ENCODE results near the gene KLK6. TPM values are rescaled to one million over a fixed set of nuclear protein-coding genes. Genes with fewer than 3 reads are reported as not detected.
"Not testable (repeated sequence)": the region's sequence is repeated elsewhere in the genome, so short reads cannot be mapped to it uniquely, and the experiment has no call there.

Gene KLK6
- total RNA-seq, 1 donor from 2014 or later, result not detected

DNA sequence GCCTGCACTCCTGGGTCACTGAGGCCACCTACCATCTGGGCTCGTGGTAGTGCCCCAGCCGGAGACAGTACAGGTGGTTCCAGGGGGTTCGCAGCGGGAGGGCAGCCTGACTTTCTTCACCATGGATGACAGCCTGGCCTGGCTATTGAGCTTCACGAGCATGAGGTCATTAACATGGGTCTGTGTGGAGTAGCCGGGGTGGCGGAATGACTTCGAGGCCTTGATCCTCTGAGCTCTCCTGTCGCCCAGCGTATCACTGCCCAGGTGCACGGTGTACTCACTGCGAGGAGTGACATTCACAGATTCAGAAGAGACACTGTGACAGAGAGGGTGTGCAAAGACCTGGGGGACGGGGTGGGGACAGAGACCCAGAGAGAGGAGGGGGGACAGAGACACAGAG is 10.8 kb upstream of the KLK6 start:
- intact Hi-C loops (cut with micrococcal nuclease), result no loop called here
- no peaks in the 10 kb centered on the region for H3K9me3 Mint-ChIP-seq
- peaks cover 14% of the 10 kb centered on the region for H3K27me3 Mint-ChIP-seq (ENCODE audit: insufficient read depth)

DNA sequence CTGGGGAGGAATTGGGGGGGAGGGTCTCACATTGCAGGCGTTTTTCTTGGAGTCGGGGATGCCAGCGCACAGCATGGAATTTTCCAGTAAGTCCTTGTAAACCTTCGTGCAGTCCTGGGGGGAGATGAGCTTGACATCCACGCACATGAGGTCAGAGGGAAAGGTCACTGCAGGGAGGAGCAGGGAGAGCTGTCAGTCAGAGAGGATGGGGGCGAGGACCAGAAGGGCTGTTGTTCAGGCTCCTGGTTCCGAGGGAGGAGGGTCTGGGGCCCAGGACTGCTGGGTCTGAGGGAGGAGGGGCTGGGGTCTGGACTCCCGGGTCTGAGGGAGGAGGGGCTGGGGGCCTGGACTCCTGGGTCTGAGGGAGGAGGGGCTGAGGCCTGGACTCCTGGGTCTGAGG is 10.4 kb upstream of the KLK6 start:
- DNase-seq (ENCODE audit: low spot score), result no peak
- Mint-ChIP-seq H3K4me1 (ENCODE audit: low read depth) (no peaks in the 10 kb centered on the region), H3K27ac (no peak overlapping the region), H3K36me3 (ENCODE audit: low read depth) (no peaks in the 10 kb centered on the region), H3K9me3 (no peaks in the 10 kb centered on the region), H3K27me3 (ENCODE audit: insufficient read depth) (peaks cover 12% of the 10 kb centered on the region), H3K4me3 (no peak overlapping the region)
- intact Hi-C loops (cut with micrococcal nuclease), result no loop called here

More for the DNA sequence above, 10.8 kb upstream of the KLK6 start:
- no peak for DNase-seq (ENCODE audit: low spot score)
- no peaks in the 10 kb centered on the region for H3K36me3 Mint-ChIP-seq (ENCODE audit: low read depth)
- H3K27ac Mint-ChIP-seq, result no peak overlapping the region
- no peak overlapping the region for H3K4me3 Mint-ChIP-seq
- H3K4me1 Mint-ChIP-seq (ENCODE audit: low read depth), result no peaks in the 10 kb centered on the region

DNA sequence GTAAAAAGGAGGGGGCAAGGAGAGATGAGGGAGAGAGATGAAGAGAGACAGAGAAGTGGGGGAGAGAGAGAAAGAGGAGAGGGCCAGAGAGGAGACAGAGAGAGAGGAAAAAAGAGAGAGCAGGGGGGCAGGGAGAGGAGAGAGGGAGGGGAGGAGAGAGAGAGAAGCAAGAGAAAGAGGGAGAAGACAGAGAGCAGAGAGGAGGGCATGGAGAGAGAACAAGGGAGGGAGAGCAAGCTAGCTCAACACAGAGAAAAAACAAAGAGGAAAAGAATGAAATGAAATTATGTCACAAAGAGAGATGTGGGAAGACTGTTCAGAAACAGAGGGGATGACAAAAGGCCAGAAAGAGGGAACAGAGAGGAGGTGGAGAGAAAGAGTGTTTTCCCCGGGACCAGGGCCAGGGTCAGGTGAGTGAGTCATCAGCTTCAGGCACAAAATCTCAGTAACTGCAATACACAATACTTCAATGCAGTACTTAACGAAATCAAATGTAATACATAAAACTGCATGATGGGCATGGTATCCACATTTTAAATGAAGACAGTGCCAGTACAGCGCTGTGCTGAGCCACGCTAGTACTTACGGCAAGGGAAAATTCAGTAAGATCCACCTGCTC is 9.5 kb upstream of the KLK6 start:
- Mint-ChIP-seq H3K36me3 (ENCODE audit: low read depth) (no peaks in the 10 kb centered on the region), H3K9me3 (no peaks in the 10 kb centered on the region), H3K4me1 (ENCODE audit: low read depth) (no peaks in the 10 kb centered on the region), H3K27me3 (ENCODE audit: insufficient read depth) (peaks cover 12% of the 10 kb centered on the region), H3K27ac (no peak overlapping the region), H3K4me3 (no peak overlapping the region)
- intact Hi-C loops (cut with micrococcal nuclease), result no loop called here
- DNase-seq (ENCODE audit: low spot score), result no peak

DNA sequence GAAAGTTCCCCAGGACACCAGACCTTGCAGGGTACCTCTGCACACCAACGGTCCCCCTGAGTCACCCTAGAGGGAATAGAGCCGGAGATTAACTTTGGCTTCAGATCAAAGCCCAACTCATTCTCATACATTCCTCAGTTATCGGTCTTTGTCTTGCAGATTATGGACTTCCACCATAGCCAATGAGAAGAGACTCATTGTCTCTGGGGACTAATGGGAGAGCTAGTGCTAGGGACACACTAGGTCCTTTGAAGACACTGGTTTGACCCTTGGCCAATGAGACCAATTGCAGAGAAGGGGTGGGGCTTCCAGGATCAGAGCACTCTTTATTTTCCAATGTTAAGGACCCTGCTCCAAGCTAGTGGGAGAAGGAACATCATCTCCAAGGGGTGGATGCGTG is 8.2 kb upstream of the KLK6 start:
- no peaks in the 10 kb centered on the region for H3K36me3 Mint-ChIP-seq (ENCODE audit: low read depth)
- peaks cover 12% of the 10 kb centered on the region for H3K27me3 Mint-ChIP-seq (ENCODE audit: insufficient read depth)
- no peak overlapping the region for H3K27ac Mint-ChIP-seq
- intact Hi-C loops (cut with micrococcal nuclease), result no loop called here
- DNase-seq (ENCODE audit: low spot score), result no peak
- H3K9me3 Mint-ChIP-seq, result no peaks in the 10 kb centered on the region
- H3K4me3 Mint-ChIP-seq, result no peak overlapping the region
- no peaks in the 10 kb centered on the region for H3K4me1 Mint-ChIP-seq (ENCODE audit: low read depth)

DNA sequence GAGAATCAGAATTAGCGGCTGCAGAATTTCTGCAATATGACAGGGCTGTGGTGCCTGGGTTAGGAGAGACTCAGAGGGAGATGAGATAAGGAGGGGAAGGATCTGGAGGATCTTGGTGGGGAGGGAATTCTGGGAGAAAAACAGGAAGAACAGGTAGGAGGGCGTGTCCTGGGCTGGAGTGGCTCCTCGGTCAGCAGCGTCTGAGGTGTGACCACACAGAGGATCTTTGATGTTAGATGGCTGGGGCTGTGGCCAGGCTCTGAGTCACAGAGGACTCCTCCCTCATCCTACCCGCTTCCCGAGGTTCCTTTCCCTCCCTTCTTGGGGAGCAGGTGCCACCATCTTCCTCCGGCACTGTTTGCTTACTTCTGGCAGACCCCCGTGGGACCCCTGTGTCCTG is 6.4 kb upstream of the KLK6 start:
- Mint-ChIP-seq H3K27me3 (ENCODE audit: insufficient read depth) (peaks cover 12% of the 10 kb centered on the region), H3K36me3 (ENCODE audit: low read depth) (no peaks in the 10 kb centered on the region)
- intact Hi-C loops (cut with micrococcal nuclease), result no loop called here

DNA sequence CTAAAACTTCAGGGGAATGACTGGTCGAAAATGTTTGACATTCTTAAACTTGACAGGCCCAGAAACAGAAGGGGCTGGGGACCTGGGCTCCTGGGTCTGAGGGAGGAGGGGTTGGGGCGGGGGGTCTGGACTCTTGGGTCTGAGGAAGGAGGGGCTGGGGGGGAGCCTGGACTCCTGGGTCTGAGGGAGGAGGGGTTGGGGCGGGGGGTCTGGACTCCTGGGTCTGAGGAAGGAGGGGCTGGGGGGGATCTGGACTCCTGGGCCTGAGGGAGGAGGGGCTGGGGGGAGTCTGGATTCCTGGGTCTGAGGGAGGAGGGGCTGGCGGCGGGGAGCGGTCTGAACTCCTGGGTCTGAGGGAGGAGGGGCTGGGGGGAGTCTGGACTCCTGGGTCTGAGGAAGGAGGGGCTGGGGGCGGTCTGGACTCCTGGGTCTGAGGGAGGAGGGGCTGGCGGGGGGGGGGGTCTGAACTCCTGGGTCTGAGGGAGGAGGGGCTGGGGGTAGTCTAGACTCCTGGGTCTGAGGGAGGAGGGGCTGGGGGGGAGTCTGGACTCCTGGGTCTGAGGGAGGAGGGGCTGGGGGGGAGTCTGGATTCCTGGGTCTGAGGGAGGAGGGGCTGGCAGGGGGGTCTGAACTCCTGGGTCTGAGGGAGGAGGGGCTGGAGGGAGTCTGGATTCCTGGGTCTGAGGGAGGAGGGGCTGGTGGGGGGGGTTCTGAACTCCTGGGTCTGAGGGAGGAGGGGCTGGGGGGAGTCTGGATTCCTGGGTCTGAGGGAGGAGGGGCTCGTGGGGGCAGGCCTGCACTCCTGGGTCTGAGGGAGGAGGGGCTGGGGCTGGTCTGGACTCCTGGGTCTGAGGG is 5.5 kb upstream of the KLK6 start:
- Mint-ChIP-seq H3K36me3 (ENCODE audit: low read depth) (no peaks in the 10 kb centered on the region), H3K27me3 (ENCODE audit: insufficient read depth) (peaks cover 12% of the 10 kb centered on the region), H3K4me1 (ENCODE audit: low read depth) (no peaks in the 10 kb centered on the region), H3K27ac (no peak overlapping the region), H3K9me3 (no peaks in the 10 kb centered on the region), H3K4me3 (no peak overlapping the region)
- intact Hi-C loops (cut with micrococcal nuclease), result no loop called here
- DNase-seq (ENCODE audit: low spot score), result no peak

More for the DNA sequence above, 6.4 kb upstream of the KLK6 start:
- H3K27ac Mint-ChIP-seq, result no peak overlapping the region
- H3K4me1 Mint-ChIP-seq (ENCODE audit: low read depth), result no peaks in the 10 kb centered on the region
- H3K9me3 Mint-ChIP-seq, result no peaks in the 10 kb centered on the region
- H3K4me3 Mint-ChIP-seq, result no peak overlapping the region
- DNase-seq (ENCODE audit: low spot score), result no peak

DNA sequence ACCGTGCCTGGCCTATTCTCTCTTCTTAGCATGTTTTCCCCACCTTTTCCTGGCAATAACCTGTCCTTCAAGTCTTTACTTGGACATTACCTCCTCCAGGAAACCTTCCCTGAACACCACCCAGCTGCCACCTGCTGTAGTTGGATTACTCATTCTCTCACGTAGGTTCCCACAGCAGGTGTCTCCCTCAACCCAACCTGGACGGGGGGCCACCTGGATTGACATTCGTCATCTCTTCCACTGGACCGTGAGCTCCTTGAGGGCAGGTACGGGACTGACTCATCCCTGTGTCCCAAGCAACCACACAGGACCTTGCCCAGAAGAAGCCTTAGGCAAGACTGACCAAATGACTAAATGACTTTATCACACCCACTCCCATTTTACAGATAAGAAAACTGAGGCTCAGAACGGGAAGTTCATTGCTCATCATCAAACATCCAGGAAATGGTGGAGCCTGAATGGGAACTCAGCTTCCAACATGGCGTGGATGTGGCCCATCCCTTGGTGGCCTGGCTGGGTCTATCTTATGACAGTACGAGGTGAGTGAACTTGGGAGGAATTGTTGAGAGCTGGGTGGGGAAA is 3.5 kb upstream of the KLK6 start:
- no peaks in the 10 kb centered on the region for H3K4me1 Mint-ChIP-seq (ENCODE audit: low read depth)
- H3K4me3 Mint-ChIP-seq, result no peak overlapping the region
- H3K27ac Mint-ChIP-seq, result no peak overlapping the region
- DNase-seq (ENCODE audit: low spot score), result no peak
- intact Hi-C loops (cut with micrococcal nuclease), result no loop called here
- H3K27me3 Mint-ChIP-seq (ENCODE audit: insufficient read depth), result peaks cover 9% of the 10 kb centered on the region
- H3K9me3 Mint-ChIP-seq, result no peaks in the 10 kb centered on the region
- no peaks in the 10 kb centered on the region for H3K36me3 Mint-ChIP-seq (ENCODE audit: low read depth)

DNA sequence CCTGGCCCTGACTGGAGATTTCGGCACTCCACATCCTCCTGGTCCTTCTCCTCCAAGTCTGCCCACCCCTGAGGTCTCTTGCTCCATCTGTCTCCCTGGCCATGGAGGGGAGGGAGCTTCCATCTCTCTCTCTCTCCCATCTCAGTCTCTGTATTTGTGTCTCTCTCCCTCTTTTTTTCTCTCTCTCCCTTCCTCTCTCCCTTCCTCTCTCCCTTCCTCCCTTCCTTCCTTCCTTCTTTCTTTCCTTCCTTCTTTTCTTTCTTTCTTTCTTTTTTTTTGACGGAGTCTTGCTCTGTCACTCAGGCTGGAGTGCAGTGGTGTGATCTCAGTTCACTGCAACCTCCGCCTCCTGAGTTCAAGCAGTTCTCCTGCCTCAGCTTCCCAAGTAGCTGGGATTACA is 419 bp upstream of the KLK6 start:
- intact Hi-C loops (cut with micrococcal nuclease); H3K36me3 Mint-ChIP-seq (ENCODE audit: low read depth); H3K4me1 Mint-ChIP-seq (ENCODE audit: low read depth); H3K9me3 Mint-ChIP-seq; DNase-seq (ENCODE audit: low spot score); H3K27ac Mint-ChIP-seq; H3K27me3 Mint-ChIP-seq (ENCODE audit: insufficient read depth); H3K4me3 Mint-ChIP-seq: not testable (repeated sequence)

DNA sequence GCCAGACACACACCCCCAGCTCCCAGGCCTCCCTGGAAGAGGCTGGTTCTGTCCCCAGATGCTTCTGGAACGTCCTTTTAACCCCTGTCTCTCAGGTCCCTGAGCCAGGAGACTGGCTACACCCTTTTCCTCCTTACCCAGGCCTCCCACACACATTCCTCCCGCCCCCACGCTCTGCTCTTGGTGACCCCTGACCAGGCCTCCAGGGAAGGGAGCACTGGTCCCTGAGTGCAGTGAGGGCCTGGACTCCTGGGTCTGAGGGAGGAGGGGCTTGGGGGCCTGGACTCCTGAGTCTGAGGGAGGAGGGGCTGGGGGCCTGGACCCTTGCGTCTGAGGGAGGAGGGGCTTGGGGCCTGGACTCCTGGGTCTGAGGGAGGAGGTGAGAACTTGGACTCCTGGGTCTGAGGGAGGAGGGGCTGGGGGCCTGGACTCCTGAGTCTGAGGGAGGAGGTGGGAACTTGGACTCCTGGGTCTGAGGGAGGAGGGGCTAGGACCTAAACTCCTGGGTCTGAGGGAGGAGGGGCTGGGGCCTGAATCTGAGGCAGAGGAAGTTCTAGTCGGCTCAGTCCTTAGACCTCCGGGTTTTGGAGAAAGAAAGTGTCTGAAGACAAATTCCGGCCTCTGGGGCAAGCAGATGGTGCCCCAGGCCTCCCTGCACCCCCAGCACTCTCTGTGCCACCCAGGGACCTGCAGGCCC is 527 bp downstream of the KLK6 start:
- Mint-ChIP-seq H3K9me3 (no peaks in the 10 kb centered on the region), H3K36me3 (ENCODE audit: low read depth) (no peaks in the 10 kb centered on the region), H3K4me3 (no peak overlapping the region), H3K4me1 (ENCODE audit: low read depth) (no peaks in the 10 kb centered on the region), H3K27ac (no peak overlapping the region), H3K27me3 (ENCODE audit: insufficient read depth) (no peaks in the 10 kb centered on the region)
- DNase-seq (ENCODE audit: low spot score), result no peak
- intact Hi-C loops (cut with micrococcal nuclease), result no loop called here

DNA sequence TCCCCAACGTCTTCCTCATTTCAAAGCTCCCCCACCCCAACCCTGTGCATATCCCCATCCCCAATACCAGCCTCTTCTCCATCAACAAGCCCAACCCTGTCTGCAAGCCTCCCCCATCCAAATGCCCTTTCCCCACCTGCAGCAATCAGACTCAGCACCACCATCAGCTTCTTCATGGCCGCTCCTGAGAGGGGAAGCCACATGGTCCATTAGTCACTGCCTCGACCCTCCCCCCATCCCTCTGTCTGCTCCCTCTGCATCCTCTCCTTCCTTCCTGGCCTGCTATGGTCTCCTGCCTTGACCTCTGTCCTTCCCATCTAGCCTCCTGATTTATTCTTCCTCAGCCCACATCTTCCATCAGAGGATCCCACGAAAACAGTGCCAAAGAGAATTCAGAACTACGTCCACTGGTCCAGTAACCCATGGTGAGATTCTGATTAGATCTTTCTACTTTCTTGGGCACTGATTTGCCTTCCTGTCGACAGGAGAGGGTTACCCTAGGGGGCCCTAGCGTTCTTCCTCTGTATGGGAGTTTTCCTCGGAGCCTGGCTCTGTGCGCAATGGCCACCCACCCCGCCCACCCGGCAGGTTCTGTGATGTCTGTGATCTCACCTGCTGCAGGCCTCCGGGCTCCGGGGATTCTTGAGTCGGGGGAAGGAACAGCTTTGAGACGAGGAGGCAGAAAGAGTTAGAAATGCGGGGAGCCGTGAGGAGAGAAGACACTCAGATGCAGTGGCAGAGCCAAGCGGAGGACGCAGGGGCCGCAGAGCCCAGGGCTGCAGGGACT is 1.3 kb downstream of the KLK6 start:
- Mint-ChIP-seq H3K36me3 (ENCODE audit: low read depth) (no peaks in the 10 kb centered on the region), H3K27me3 (ENCODE audit: insufficient read depth) (no peaks in the 10 kb centered on the region), H3K4me1 (ENCODE audit: low read depth) (no peaks in the 10 kb centered on the region), H3K9me3 (no peaks in the 10 kb centered on the region), H3K27ac (no peak overlapping the region), H3K4me3 (no peak overlapping the region)
- intact Hi-C loops (cut with micrococcal nuclease), result no loop called here
- DNase-seq (ENCODE audit: low spot score), result no peak

DNA sequence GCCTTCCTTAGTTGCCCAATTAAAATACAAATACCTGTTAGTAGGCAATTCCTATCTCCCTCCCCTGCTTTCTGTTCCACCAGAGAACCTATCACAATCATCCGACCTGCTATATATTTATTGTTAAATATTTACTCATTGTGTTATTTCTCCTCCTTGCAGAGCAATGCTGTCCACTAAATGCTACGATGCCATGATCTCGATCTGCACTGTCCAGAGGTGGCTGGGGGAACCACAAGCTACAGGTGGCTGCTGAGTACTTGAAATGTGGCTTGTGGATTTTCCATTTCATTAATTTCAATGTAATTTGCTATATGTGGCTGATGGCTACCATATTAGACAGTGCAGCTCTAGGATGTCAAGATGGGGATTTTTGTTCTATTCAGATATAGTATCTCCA is 5.1 kb downstream of the KLK6 start:
- peaks cover 3% of the 10 kb centered on the region for H3K9me3 Mint-ChIP-seq
- intact Hi-C loops (cut with micrococcal nuclease), result no loop called here
- H3K27ac Mint-ChIP-seq, result no peak overlapping the region

DNA sequence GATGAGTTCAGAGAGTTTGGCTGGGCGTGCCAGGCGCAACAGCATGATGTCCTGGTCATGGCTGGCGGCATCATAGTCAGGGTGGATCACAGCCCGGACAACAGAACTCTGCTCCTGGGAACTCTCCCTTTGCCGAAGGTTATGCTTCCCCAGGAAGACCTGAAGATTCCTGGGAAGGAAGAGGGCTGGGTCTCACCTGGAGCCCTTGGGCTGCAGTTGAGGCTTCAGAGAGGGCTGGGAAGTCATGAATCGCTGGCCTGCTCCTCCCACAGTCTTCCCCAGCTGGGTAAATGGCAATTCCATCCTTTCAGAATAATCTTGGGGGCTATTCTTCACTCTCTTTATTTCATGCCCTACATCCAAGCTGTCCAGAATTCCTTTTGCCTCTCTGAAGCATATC is 6.0 kb downstream of the KLK6 start:
- Mint-ChIP-seq H3K9me3 (peaks cover 4% of the 10 kb centered on the region), H3K36me3 (ENCODE audit: low read depth) (no peaks in the 10 kb centered on the region), H3K4me1 (ENCODE audit: low read depth) (no peaks in the 10 kb centered on the region), H3K27me3 (ENCODE audit: insufficient read depth) (peaks cover 2% of the 10 kb centered on the region), H3K4me3 (no peak overlapping the region), H3K27ac (no peak overlapping the region)
- no peak for DNase-seq (ENCODE audit: low spot score)
- intact Hi-C loops (cut with micrococcal nuclease), result no loop called here

More for the DNA sequence above, 5.1 kb downstream of the KLK6 start:
- Mint-ChIP-seq H3K27me3 (ENCODE audit: insufficient read depth) (peaks cover 2% of the 10 kb centered on the region), H3K4me1 (ENCODE audit: low read depth) (no peaks in the 10 kb centered on the region), H3K4me3 (no peak overlapping the region), H3K36me3 (ENCODE audit: low read depth) (no peaks in the 10 kb centered on the region)
- no peak for DNase-seq (ENCODE audit: low spot score)
